B cell (primary cell): ENCODE results near the gene PDZRN4. TPM values are rescaled to one million over a fixed set of nuclear protein-coding genes. Genes with fewer than 3 reads are reported as not detected.

Experiments used
- ATAC-seq: fragments of 200-7000 bp; cut with Tn5 transposase; one replicate; pipeline ENCODE4 v1.10.0; 2021; ENCODE audit warnings: low read depth, mild to moderate bottlenecking, moderate number of reproducible peaks, moderate library complexity
- CTCF ChIA-PET: fragments of 350-600 bp; sonication (Branson Sonifier 250); formaldehyde crosslinking; loops from one replicate; lab custom pipeline; 2021; ENCODE audit warnings: antibody characterized with exemption, inconsistent platforms; lab: Charles Lee
- POLR2A ChIA-PET: fragments of 350-600 bp; sonication (Branson Sonifier 250); formaldehyde crosslinking; loops from one replicate; lab custom pipeline; 2021; ENCODE audit warnings: antibody characterized with exemption; lab: Charles Lee
- DNase-seq: peaks from one replicate; pipeline ENCODE4 v3.0.0; 2013
- H2AFZ ChIP-seq: 2 replicates; pipeline ENCODE4 v1.6.1; 2012; ENCODE audit warnings: mild to moderate bottlenecking, low read depth, low read length; ENCODE audit not compliant: insufficient read depth, poor library complexity, severe bottlenecking
- H3K27ac ChIP-seq, 2 donors: 1 replicate in 1 of 2; 2 replicates in 1 of 2; pipeline ENCODE4 v1.5.1; 2012 to 2013; ENCODE audit warnings: low read length in 2 of 2, mild to moderate bottlenecking in 2 of 2, moderate library complexity in 1 of 2
- H3K27me3 ChIP-seq, 4 experiments: fragments of 200-600 bp in 1 of 4; sonication (generic) in 1 of 4; replicated peaks in 1 of 4; 1 replicate in 2 of 4; 2 replicates in 2 of 4; pipeline versions ENCODE4 v1.6.1 to v1.7.0; 2013 to 2016; ENCODE audit warnings: low read length in 3 of 4, mild to moderate bottlenecking in 2 of 4, mixed read lengths in 1 of 4, moderate library complexity in 1 of 4; ENCODE audit not compliant: insufficient read depth in 4 of 4, control insufficient read depth in 3 of 4; ENCODE audit errors: control extremely low read depth in 1 of 4
- H3K36me3 ChIP-seq, 2 experiments: replicated peaks in 1 of 2; 1 replicate in 1 of 2; 2 replicates in 1 of 2; pipeline versions ENCODE4 v1.6.1 to v1.7.1; 2013; ENCODE audit warnings: low read length in 1 of 2; ENCODE audit not compliant: insufficient read depth in 2 of 2, control insufficient read depth in 1 of 2; ENCODE audit errors: control extremely low read depth in 1 of 2, extremely low read depth in 1 of 2
- H3K4me1 ChIP-seq, 2 donors: fragments of 200-600 bp in 1 of 2; sonication (generic) in 1 of 2; 1 replicate in 1 of 2; 2 replicates in 1 of 2; pipeline versions ENCODE4 v1.5.1 to v1.6.1; 2013 to 2017; ENCODE audit warnings: low read length in 2 of 2; ENCODE audit not compliant: control insufficient read depth in 2 of 2, insufficient read depth in 2 of 2
- H3K4me2 ChIP-seq: replicated peaks from 2 replicates; pipeline ENCODE3; 2012; ENCODE audit warnings: mild to moderate bottlenecking, low read depth, low read length; ENCODE audit not compliant: poor library complexity, severe bottlenecking
- H3K4me3 ChIP-seq, 5 experiments: fragments of 200-600 bp in 1 of 5; sonication (generic) in 1 of 5; 1 replicate in 3 of 5; 2 replicates in 2 of 5; pipeline versions ENCODE4 v1.5.1 to v1.7.0; 2011 to 2016; ENCODE audit warnings: low read length in 4 of 5, mild to moderate bottlenecking in 4 of 5, low read depth in 2 of 5, control low read depth in 1 of 5, moderate library complexity in 1 of 5; ENCODE audit not compliant: insufficient read depth in 1 of 5; ENCODE audit errors: control extremely low read depth in 1 of 5, extremely low read depth in 1 of 5
- H3K79me2 ChIP-seq: fragments of 200-600 bp; sonication (generic); one replicate; pipeline ENCODE4 v1.6.0; 2016; ENCODE audit warnings: low read length; ENCODE audit not compliant: control insufficient read depth, insufficient read depth
- H3K9ac ChIP-seq: fragments of 200-600 bp; sonication (generic); 2 replicates; pipeline ENCODE4 v1.6.1; 2017; ENCODE audit warnings: mild to moderate bottlenecking, low read length, moderate library complexity
- H3K9me3 ChIP-seq, 3 donors: one replicate each; pipeline versions ENCODE4 v1.6.1 to v1.7.1; 2013; ENCODE audit warnings: low read length in 2 of 3; ENCODE audit not compliant: control insufficient read depth in 2 of 3, insufficient read depth in 1 of 3; ENCODE audit errors: control extremely low read depth in 1 of 3
- H4K20me1 ChIP-seq: 2 replicates; pipeline ENCODE4 v1.6.0; 2012; ENCODE audit warnings: mild to moderate bottlenecking, low read length; ENCODE audit not compliant: insufficient read depth, control insufficient read depth, poor library complexity, severe bottlenecking
- H3K27ac Mint-ChIP-seq: one replicate; pipeline ENCODE4 v1.8.0; 2021; ENCODE audit warnings: mixed read lengths
- H3K27me3 Mint-ChIP-seq: one replicate; pipeline ENCODE4 v1.8.0; 2021; ENCODE audit warnings: mixed read lengths
- H3K4me1 Mint-ChIP-seq: one replicate; pipeline ENCODE4 v1.8.0; 2021; ENCODE audit warnings: mixed read lengths
- H3K4me3 Mint-ChIP-seq: one replicate; pipeline ENCODE4 v1.8.0; 2021; ENCODE audit warnings: mixed read lengths
- H3K9me3 Mint-ChIP-seq: one replicate; pipeline ENCODE4 v1.8.0; 2022; ENCODE audit warnings: mixed read lengths; ENCODE audit not compliant: insufficient read depth
- EZH2 ChIP-seq: IDR thresholded peaks from 2 replicates; pipeline ENCODE4 v1.6.1; 2012; ENCODE audit warnings: borderline replicate concordance, low read depth, mild to moderate bottlenecking, moderate library complexity, low read length; ENCODE audit not compliant: insufficient read depth, poor library complexity, severe bottlenecking
- WGBS: methylation state at CpG from one replicate; pipeline ENCODE4 v1.1.5; 2013; ENCODE audit warnings: missing lambda C conversion rate; ENCODE audit not compliant: insufficient coverage; 5-methylcytosine and 5-hydroxymethylcytosine counted together
- intact Hi-C: fragments of 100-400 bp; cut with micrococcal nuclease; formaldehyde crosslinking; loops from one replicate; pipeline ENCODE4 v1.10.0; 2022
- polyA plus RNA-seq: library from polyadenylated mRNA; depleted of rRNA; stranded (reverse); fragments of >200 nt; gene quantifications from 2 replicates; pipeline ENCODE4 v1.2.3, GENCODE V29; 2012
- total RNA-seq, 2 donors: library from RNA; stranded (reverse); fragments of 120-200 nt in 1 of 2; gene quantifications; 1 replicate in 1 of 2; 2 replicates in 1 of 2; pipeline versions ENCODE4 v1.2.3 to v1.2.4, GENCODE V29; 2013 to 2022
- TF ChIP-seq, protein P1 (sequence below): fragments of 200-600 bp; IDR thresholded peaks from one replicate; pipeline ENCODE4 v1.8.0; 2022; ENCODE audit warnings: antibody characterized with exemption, mild to moderate bottlenecking

The PDZRN4 gene
- total and polyA plus RNA-seq, 2 donors (not counting 1 experiment from before 2014, with no cell fraction given), result not detected

GRCh38 chr12:41402801-41403200 is 214.7 kb downstream of the PDZRN4 start:
- no peak for ATAC-seq
- Histone ChIP-seq H3K27ac (no peak overlapping the region), H3K36me3 (no peaks in the 10 kb centered on the region), H3K79me2 (no peaks in the 10 kb centered on the region), H3K4me2 (no peak overlapping the region), H3K9ac (no peak overlapping the region), H4K20me1 (no peaks in the 10 kb centered on the region), H3K27me3 (no peaks in the 10 kb centered on the region), H3K4me1 (no peaks in the 10 kb centered on the region), H3K9me3 (peaks cover 0 to 1% (median 0%) of the 10 kb centered on the region in 3 donors), H3K4me3 (no peak overlapping the region), H2AFZ (no peak overlapping the region)
- Mint-ChIP-seq H3K4me3 (no peak overlapping the region), H3K27me3 (no peaks in the 10 kb centered on the region), H3K27ac (no peak overlapping the region), H3K9me3 (peaks cover 10% of the 10 kb centered on the region), H3K4me1 (no peaks in the 10 kb centered on the region)
- intact Hi-C loops, result no loop called here
- DNase-seq, result no peak
- WGBS, result 100% methylated on average over 3 of the region's 6 CpGs
- TF ChIP-seq, protein P1, sequence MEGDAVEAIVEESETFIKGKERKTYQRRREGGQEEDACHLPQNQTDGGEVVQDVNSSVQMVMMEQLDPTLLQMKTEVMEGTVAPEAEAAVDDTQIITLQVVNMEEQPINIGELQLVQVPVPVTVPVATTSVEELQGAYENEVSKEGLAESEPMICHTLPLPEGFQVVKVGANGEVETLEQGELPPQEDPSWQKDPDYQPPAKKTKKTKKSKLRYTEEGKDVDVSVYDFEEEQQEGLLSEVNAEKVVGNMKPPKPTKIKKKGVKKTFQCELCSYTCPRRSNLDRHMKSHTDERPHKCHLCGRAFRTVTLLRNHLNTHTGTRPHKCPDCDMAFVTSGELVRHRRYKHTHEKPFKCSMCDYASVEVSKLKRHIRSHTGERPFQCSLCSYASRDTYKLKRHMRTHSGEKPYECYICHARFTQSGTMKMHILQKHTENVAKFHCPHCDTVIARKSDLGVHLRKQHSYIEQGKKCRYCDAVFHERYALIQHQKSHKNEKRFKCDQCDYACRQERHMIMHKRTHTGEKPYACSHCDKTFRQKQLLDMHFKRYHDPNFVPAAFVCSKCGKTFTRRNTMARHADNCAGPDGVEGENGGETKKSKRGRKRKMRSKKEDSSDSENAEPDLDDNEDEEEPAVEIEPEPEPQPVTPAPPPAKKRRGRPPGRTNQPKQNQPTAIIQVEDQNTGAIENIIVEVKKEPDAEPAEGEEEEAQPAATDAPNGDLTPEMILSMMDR, result no peak
- TF ChIP-seq EZH2, result no peak
- CTCF ChIA-PET, result no interaction called here
- POLR2A ChIA-PET, result no interaction called here

DNA sequence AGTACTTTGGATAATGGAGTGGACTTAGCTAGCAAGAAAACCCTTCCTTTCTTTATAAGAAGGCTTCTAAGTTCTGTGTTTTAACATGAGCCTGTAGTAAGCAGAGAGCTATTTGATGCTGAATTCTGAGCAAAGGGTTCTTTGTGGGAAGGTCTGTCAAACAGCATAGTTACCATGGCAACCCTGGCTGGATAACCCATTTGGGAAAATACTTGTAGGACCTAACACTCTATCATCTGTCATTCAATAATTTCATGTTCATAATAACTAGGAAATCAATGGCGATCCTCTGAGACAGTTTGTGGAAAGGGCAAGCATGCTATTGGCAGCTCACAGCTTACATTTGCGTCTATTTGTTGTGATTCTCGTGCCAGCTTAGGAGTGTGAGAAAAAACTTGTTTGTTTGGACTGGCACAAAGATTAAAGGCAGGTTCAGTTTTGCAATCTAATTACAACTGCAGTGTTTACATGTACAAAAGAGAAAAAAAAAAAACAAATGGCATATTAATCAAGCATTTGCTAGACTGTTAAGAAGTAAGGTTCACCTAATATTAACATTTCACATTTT is 219.2 kb downstream of the PDZRN4 start:
- ChIA-PET CTCF (no interaction called here), POLR2A (no interaction called here)
- H3K4me1 Mint-ChIP-seq, result no peaks in the 10 kb centered on the region
- no peaks in the 10 kb centered on the region for H3K27me3 ChIP-seq
- no peaks in the 10 kb centered on the region for H3K79me2 ChIP-seq
- H4K20me1 ChIP-seq, result no peaks in the 10 kb centered on the region
- no peak for DNase-seq
- H3K9me3 Mint-ChIP-seq, result peaks cover 10% of the 10 kb centered on the region
- no peaks in the 10 kb centered on the region for H3K27me3 Mint-ChIP-seq
- no peak overlapping the region for H3K4me3 Mint-ChIP-seq
- intact Hi-C loops, result no loop called here
- no peak overlapping the region for H3K9ac ChIP-seq
- no peak overlapping the region for H2AFZ ChIP-seq
- H3K27ac Mint-ChIP-seq, result no peak overlapping the region
- ATAC-seq, result no peak
- no peaks in the 10 kb centered on the region for H3K36me3 ChIP-seq
- 100% methylated on average over 2 of the region's 3 CpGs for WGBS
- H3K4me1 ChIP-seq, result no peaks in the 10 kb centered on the region
- no peak overlapping the region for H3K27ac ChIP-seq
- no peak overlapping the region for H3K4me2 ChIP-seq
- H3K4me3 ChIP-seq, result no peak overlapping the region
- TF ChIP-seq, protein P1, result no peak
- no peak for TF ChIP-seq EZH2
- peaks cover 0 to 1% (median 0%) of the 10 kb centered on the region in 3 donors for H3K9me3 ChIP-seq
